ENCODE results near the gene PLPPR4.

Gene PLPPR4

DNA sequence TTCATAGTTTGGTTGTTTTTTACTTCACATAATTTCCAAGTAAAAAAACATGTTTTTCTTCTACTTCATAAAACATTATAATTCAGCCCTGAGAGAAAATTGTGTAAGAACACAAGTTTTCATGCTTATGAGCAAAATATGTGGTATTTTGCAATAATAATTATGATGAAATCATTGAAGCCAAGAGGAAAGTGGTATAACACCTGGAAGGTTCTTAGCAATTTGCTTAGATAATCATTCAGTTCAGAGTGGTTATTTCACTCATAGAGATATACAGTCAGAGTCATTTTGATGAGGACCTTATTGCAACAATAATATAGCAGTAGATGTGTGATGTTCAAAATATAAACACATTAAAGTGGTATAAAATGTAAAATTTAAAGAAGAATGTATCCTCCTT lies 94.5 kb downstream of the PLPPR4 start:
- DNase-seq = no peak

Data from NCI-H524 (cell line).